HG03103 (cell line): ENCODE data around the gene CTIF.

Experiments used
- ATAC-seq: cut with Tn5 transposase; IDR thresholded peaks from one replicate; pipeline ENCODE4 v1.9.1; 2021; ENCODE audit warnings: low read depth; ENCODE audit not compliant: unreplicated experiment

The CTIF gene

DNA sequence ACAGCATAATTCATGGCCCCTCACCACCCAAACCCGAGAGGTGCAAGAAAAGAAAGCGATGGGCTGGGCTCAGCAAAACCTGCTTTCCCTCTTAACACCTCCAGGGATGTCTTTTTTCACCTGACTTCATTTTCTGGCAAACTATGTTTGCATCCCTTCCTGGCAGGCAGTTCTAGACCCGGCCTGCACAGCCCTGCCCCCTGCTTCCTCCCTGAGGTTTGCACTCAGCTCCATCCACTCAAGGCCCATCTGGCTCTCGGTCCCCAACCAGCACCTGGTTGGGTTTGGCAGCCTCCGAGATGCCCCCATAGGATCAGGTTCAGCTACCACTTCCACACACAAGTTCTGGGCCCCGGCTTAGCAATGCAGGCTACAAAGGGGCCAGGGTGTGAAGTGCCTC, 226.2 kb downstream of the CTIF start:
- no peak for ATAC-seq

- ATAC-seq = no peak
These were observed 227.2 kb downstream of the CTIF start for GRCh38 chr18:48766026-48766425.

GRCh38 chr18:48766487-48766886, 227.7 kb downstream of the CTIF start:
- ATAC-seq = no peak

GRCh38 chr18:48767090-48767690, 228.4 kb downstream of the CTIF start:
- ATAC-seq = no peak

DNA sequence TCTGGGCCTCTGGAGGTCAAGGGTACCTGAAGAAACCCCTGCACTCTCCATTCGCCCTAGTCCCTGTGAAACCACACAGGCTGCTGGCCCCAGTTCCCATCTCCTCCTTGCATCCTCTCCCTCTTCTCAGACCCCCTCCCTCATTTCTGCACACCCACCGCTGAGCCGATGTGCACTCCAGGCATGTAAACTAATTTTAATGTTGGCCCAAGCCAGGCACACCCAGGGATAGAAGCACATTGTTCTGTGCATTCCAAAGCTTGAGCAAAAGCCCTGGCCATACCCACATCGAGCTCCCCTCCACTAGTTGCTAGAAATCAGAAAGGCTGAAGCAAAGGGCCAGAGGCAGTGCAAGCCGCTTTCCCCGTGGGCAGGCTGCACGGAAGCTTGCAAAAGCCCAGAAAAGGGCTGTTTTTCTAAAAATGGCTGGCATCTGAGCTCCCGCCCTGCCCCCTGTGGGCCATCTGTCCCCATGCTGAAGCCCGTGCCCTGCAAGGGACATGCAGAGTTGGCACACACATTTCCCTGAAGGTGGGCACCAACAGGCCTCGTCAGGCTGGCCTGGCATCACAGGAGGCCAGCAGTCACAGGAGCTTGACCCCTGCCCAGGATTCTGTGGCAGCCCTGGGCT, 230.3 kb downstream of the CTIF start:
- ATAC-seq = no peak

GRCh38 chr18:48770243-48770642, 231.4 kb downstream of the CTIF start:
- no peak for ATAC-seq

GRCh38 chr18:48771641-48772375, 233.0 kb downstream of the CTIF start:
- ATAC-seq = no peak

DNA sequence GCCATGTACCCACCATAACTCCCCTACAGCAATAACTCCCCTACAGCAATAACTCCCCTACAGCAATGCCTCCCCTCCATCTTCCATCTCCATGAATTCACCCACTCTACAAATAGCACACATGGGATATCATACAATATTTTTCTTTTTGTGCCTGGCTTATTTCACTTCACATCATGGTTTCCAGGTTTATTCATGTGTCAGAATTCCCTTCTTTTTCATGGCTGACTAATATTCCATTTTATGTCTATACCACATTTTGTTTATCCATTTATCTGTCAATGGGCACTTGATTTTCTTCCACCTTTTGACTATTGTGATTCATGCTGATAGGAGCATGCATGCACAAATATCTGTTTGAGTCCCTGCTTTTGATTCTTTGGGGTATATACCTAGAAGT, 233.6 kb downstream of the CTIF start:
- no peak for ATAC-seq

GRCh38 chr18:48773821-48774220, 235.0 kb downstream of the CTIF start:
- ATAC-seq = no peak

DNA sequence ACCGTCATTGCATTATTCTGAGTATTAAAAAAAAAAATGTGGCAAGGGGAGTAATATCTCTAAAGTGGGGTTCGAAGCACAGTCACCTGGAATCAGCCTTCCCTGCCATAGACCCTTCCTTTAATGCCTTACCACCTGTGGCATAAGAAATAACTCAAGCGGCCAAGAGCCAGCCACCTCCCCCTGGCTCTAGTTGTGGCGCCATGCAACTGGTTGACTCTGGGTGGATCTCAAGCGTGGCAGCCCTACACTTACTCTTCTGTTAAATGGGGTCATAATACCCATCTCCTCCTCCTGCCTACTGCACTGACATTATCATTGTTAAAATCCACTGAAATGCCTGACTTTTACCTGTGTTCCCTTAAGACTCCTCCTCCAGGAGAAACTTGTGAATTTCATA, 236.1 kb downstream of the CTIF start:
- no peak for ATAC-seq

DNA sequence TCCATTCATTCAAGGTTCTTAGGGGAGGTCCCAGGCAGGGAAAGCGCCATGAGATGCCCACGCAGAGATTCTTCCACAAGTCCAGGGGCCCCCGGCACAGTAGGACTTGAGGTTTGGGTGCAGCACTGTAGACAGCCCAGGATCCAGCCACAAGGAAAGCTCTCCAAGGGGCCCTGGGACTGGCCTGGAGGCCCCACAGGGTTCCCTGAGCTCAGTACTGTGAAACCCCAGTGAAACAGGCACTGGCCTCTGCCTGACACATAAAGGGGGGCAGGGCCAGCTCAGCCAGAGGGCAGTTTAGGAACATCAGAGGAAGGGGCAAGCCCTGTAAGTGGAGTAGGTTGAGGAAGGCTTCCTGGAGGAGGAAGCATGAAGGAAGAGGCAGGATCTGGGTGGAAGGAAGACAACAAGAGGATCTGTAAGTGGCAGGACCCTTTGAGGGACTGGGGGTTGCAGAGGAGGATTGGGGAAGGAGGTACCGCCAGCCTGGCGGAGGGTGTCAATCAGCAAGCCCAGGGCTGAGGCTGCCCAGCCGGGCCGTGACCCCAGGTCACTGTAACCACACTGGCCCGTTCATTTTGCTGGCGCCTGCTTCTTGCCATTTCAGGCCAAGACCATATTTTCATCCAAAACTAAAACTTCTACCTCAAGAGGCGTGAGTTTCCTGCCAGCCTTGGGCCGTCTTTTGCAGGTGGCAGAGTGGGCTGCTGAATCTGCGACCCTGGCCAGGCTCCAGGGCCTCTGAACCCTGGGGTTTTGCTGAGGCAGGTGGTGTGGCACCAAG, 236.7 kb downstream of the CTIF start:
- no peak for ATAC-seq

- no peak for ATAC-seq
These were observed 237.3 kb downstream of the CTIF start for GRCh38 chr18:48776156-48776555.

- ATAC-seq = no peak
These were observed 237.8 kb downstream of the CTIF start for GRCh38 chr18:48776641-48777025.

GRCh38 chr18:48777026-48777743, 238.4 kb downstream of the CTIF start:
- ATAC-seq = peak; percentile 52

GRCh38 chr18:48777744-48778116, 238.9 kb downstream of the CTIF start:
- ATAC-seq = no peak

DNA sequence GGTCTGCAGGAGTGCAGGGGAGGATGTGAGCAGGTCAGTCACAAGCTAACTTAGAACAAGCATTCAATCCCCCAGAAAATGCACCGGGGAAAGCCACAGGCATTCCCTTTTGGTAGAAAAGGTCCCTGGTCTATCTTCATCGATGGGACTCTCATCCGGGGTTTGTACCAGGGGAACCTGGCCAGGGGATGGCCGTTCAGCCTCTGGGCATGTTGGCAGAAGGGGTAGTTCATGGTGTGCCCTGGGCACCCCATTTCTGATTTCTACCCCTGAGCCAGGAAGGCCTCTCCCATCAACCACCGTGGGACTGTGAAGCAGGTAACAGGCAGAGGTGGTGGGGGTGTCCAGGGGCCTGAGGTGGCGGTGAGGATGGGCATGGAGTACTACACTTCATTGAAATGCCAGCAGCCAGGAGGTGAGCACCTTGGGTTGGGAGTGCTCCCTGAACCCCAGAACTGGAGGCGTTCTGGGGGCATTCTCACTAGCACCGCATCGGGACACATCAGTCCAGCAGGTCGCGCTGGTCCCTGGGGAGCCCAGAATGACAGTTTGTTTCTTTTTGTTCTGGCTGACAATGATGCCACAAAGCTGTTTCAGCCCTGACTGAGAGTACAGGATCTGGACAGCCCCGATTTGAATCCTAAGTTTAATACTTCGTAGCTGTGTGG, 239.6 kb downstream of the CTIF start:
- no peak for ATAC-seq

DNA sequence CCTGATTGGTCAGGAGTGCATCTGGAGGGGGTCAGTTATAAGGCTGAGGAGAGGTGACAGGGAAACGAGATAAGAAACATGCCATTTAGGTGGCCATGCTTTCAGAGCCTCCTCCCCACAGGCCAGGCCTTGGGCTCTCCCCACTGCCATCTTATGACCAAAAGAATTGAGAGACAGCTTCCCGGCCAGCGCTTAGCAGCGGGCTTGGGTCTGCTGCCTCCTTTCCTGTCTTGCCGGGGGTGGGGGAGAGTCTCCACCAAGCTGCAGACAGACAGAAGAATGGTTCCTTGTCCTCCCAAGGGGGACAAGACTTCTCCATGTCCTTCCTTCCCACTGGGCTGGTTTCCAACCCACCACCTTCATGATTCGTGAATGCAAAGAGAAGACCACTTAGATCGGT, 240.6 kb downstream of the CTIF start:
- ATAC-seq = no peak

DNA sequence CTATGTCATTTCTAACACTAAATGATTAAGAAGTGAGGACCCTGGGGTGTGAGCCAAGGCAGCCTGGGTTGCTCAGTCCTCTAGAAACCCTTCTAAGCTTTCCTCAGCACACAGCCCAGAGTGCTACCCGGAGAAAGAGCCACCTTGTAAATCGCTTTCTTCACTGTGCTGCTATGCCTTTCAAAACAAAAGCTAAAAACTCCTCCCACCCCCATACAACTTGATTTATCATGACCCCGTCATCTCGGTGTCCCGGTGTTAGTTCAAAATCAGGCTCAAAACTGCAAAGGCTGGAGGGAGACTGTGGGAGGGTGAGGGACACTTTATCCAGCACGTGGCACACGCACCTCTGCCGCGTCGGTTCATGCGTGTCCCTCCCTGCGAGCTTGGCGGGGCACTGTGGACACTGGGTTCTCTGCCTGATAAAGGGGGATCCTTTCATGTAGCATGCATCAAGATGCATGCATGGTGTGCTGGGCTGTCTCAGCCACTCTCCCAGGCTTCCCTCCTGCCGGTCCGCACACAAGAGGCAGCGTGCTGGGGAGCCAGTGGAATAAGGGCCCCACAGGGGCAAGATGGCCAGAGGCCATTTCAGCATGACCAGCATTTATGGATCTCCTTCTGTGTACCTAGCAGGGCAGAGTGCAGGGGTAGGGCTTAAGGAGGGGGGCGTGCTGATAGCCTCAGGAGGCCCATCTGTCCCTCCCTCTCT, 241.5 kb downstream of the CTIF start:
- no peak for ATAC-seq

- no peak for ATAC-seq
These were observed 242.0 kb downstream of the CTIF start for GRCh38 chr18:48780913-48781162.
